HG03354 (cell line): ENCODE measurements around the gene P2RY13.

Experiments used
- ATAC-seq: cut with Tn5 transposase; IDR thresholded peaks from one replicate; pipeline ENCODE4 v1.9.1; 2021; ENCODE audit warnings: mild to moderate bottlenecking; ENCODE audit not compliant: unreplicated experiment, poor library complexity, severe bottlenecking

Gene P2RY13

GRCh38 chr3:151300539-151300938 is 28.8 kb downstream of the P2RY13 start:
- ATAC-seq = no peak

- no peak for ATAC-seq
Measured at GRCh38 chr3:151299006-151299405, 30.3 kb downstream of the P2RY13 start.

- ATAC-seq = no peak
Measured at GRCh38 chr3:151297429-151297828, 31.9 kb downstream of the P2RY13 start.

- ATAC-seq = no peak
Measured at GRCh38 chr3:151296226-151296625, 33.1 kb downstream of the P2RY13 start.

GRCh38 chr3:151293127-151293526 is 36.2 kb downstream of the P2RY13 start:
- no peak for ATAC-seq

GRCh38 chr3:151290673-151291072 is 38.7 kb downstream of the P2RY13 start:
- no peak for ATAC-seq

- no peak for ATAC-seq
Measured at GRCh38 chr3:151289445-151289844, 39.9 kb downstream of the P2RY13 start.

- ATAC-seq = no peak
Measured at GRCh38 chr3:151285940-151286339, 43.4 kb downstream of the P2RY13 start.

- ATAC-seq = no peak
Measured at GRCh38 chr3:151283907-151284461, 45.4 kb downstream of the P2RY13 start.

GRCh38 chr3:151283387-151283786 is 46.0 kb downstream of the P2RY13 start:
- no peak for ATAC-seq

GRCh38 chr3:151282921-151283320 is 46.4 kb downstream of the P2RY13 start:
- no peak for ATAC-seq

GRCh38 chr3:151281671-151282324 is 47.6 kb downstream of the P2RY13 start:
- no peak for ATAC-seq

GRCh38 chr3:151278230-151278629 is 51.1 kb downstream of the P2RY13 start, which contains the start of gene P2RY14:
TSS of gene P2RY14 (minus strand) at chr3:151278542. CDS start at chr3:151214316, 64,226 bp downstream.
- ATAC-seq = no peak

GRCh38 chr3:151276687-151277042 is 52.7 kb downstream of the P2RY13 start:
- peak; percentile 68 for ATAC-seq
